AG09309 (cell line): Measurements from ENCODE around the gene CUEDC2.
A peak's percentile ranks its signal among the peaks of the same experiment; 100 is the strongest.

ENCODE experiments used
- DNase-seq: peaks from one replicate; pipeline ENCODE4 v3.0.0-alpha.2; 2010; ENCODE audit warnings: low read depth
- H3K4me3 ChIP-seq: 2 replicates; pipeline ENCODE4 v1.5.1; 2011; ENCODE audit warnings: mild to moderate bottlenecking, low read depth, low read length, moderate library complexity; ENCODE audit not compliant: control insufficient read depth
- CTCF ChIP-seq: IDR thresholded peaks from 2 replicates; pipeline ENCODE4 v1.5.1; 2011; ENCODE audit warnings: mild to moderate bottlenecking, low read depth, low read length, inconsistent platforms; ENCODE audit not compliant: insufficient read depth, control insufficient read depth; ENCODE audit errors: missing control alignments

CUEDC2 gene

DNA sequence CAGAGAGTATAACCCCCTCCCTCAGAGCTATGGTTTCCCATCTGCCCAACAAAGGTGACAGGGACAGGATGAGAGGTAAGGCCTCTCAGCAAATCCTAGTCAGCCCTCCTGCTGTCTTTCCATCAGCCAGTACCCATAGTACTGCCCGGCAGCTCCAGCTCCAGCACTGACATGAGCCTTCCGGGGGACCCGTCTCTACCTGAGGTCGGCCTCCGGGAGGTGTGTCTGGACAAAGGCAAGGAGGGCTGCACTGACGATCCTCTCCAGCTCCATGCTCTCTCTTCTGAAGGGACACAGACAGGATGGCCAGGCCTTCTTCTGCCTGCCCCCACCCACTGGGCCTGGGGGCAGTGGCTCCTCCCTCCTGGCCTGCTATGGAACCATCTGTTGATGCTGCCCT is 7.5 kb downstream of the CUEDC2 start:
- no peak for TF ChIP-seq CTCF
- no peak overlapping the region for H3K4me3 ChIP-seq
- DNase-seq = no peak

DNA sequence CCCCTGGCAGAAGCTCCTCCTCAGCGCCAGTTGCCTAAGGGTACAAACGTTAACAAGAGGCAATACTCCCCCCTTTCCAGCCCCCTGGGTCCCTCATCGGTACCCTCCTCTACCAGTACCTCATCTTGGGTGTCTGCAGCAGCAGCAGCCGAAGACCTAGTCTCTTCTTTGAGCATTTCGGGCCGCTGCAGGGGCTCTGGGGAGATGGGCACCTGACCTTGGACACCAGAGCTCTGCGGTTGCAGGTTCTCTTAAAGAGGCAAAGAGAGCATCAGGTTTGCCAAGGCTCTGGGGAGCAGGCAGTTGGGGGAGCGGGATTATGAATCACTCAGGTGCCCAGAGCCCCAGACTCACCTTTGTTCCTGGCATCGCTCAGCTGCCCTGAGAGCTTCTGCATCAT is 8.2 kb downstream of the CUEDC2 start:
- no peak for TF ChIP-seq CTCF
- H3K4me3 ChIP-seq = no peak overlapping the region
- DNase-seq = no peak

DNA sequence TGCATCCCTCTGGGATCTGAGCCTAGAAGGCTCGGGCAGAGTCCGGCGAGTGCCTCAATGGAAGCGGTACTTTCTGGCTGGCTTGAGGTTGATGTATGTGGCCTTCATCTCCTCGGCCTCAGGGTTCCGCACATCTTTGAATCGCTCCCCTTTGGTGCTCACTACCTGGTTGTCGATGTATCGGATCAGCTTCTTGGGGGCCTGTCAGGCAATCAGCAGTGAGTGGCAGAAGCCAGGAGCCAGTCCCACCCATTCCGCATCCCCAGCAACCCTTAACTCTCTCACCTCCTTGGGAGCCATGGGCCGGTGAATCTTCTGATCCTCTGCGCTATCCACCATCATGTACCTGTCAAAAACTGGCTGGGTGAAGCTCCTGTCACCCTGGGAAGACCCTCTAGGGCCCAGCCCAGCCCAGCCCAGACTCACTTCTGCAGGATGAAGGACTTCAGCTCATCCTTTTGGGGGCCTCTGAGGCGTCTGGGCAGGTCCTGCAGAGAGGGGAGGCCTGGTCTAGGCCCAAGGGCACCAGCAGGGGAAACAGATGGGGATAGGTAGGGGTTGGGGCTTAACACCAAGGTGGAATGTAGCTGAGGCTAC is 8.9 kb downstream of the CUEDC2 start:
- TF ChIP-seq CTCF = no peak
- H3K4me3 ChIP-seq = no peak overlapping the region

DNA sequence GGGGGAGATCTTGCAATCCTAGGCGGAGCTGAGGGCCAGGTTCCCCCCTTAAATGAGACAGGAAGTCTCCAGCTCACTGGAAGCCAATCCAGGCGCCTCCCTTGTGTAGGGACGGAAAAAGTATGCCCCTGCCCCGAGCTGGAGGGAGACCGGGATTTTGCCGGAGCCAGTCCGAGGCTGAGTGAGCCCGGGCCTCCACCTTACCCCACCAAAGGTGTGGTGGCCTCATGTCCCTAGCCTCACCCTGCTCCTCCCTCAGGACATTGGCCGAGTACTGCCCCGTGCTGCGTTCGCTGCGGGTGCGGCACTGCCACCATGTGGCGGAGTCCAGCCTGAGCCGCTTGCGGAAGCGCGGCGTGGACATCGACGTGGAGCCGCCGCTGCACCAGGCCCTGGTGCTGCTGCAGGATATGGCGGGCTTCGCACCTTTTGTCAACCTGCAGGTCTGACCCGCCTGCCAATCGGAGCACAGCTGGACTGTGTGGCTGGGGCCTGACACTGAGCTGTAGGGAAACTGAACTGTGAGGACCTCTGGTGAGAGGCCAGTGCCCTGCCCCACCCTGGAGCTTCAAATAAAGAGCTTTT is 9.7 kb downstream of the CUEDC2 start:
- TF ChIP-seq CTCF = peak; percentile 92
- peak overlapping the region; percentile 83 for H3K4me3 ChIP-seq
- DNase-seq = no peak

More for the DNA sequence above, 8.9 kb downstream of the CUEDC2 start:
- no peak for DNase-seq

DNA sequence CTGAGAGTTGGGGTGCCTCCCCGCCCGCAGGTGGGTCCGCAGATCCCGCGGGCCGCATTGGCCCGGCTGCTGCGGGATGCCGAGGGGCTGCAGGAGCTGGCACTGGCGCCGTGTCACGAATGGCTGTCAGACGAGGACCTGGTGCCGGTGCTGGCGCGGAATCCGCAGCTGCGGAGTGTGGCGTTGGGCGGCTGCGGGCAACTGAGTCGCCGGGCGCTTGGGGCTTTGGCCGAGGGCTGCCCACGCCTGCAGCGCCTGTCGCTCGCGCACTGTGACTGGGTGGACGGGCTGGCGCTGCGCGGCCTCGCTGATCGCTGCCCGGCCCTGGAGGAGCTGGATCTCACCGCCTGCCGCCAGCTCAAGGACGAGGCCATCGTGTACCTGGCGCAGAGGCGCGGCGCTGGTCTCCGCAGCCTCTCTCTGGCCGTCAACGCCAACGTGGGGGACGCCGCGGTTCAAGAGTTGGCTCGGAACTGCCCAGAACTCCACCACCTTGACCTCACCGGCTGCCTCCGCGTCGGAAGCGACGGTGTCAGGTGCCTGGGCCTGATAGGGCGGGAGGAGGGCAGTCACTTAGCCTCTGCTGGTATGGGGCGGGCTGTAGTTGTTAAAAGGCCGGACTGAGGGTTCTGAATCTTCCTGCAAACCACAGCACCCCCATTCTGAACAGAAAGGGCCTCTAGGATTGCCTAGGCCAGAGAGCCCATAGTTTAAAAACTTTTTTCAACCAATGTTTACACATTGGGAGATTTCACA is 10.4 kb downstream of the CUEDC2 start:
- no peak for TF ChIP-seq CTCF
- no peak for DNase-seq
- peak overlapping the region; percentile 83 for H3K4me3 ChIP-seq

DNA sequence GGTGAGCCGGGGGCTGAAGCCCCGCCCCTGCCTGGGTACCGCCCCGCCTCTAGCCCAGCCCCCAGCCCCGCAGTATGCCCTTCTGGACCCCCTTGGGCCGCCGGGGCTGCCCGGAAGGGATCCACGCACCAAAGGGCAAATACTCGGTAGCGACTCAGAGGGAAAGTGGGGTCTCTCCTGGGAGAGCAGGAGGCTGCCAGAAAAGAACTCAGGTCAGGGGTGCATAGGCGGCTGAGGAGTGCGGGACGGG is 10.9 kb downstream of the CUEDC2 start:
- no peak for DNase-seq
- H3K4me3 ChIP-seq = peak overlapping the region; percentile 83
- no peak for TF ChIP-seq CTCF
